DOHH2 (cell line): ENCODE results near the gene TEX261.

Experiments
- CTCF ChIP-seq: fragments of 200-600 bp; sonication (generic); IDR thresholded peaks from one replicate; pipeline ENCODE4 v1.5.1; 2014; ENCODE audit warnings: antibody characterized with exemption, mild to moderate bottlenecking, low read depth, low read length; ENCODE audit not compliant: poor library complexity, severe bottlenecking
- EZH2phosphoT487 ChIP-seq: fragments of 200-600 bp; sonication (generic); IDR thresholded peaks from 2 replicates; pipeline ENCODE4 v1.6.1; 2017; ENCODE audit warnings: borderline replicate concordance, mild to moderate bottlenecking, antibody characterized with exemption, low read length, moderate library complexity, mixed read lengths

- TF ChIP-seq CTCF, result no peak
- TF ChIP-seq EZH2phosphoT487, result no peak
Measured at GRCh38 chr2:70991142-70991541, 3.5 kb downstream of the TEX261 start.
